ENCODE measurements around the gene PDILT.

Gene PDILT

GRCh38 chr16:20385844-20386832 is 18.4 kb downstream of the PDILT start:
- TF ChIP-seq CTCF (IDR thresholded peaks at IDR 0.05; ENCODE audit: control insufficient read depth, insufficient read depth, low read depth, low read length, missing control alignments): peak; percentile 81
- no peak overlapping the region for H3K4me3 ChIP-seq (ENCODE audit: control insufficient read depth, low read depth, low read length)
- no peak for DNase-seq (ENCODE audit: low read depth)

GRCh38 chr16:20383106-20384029 is 21.2 kb downstream of the PDILT start:
- H3K4me3 ChIP-seq (ENCODE audit: control insufficient read depth, low read depth, low read length): no peak overlapping the region
- peak; percentile 17 for DNase-seq (ENCODE audit: low read depth)
- TF ChIP-seq CTCF (IDR thresholded peaks at IDR 0.05; ENCODE audit: control insufficient read depth, insufficient read depth, low read depth, low read length, missing control alignments): peak; percentile 84

- H3K4me3 ChIP-seq (ENCODE audit: control insufficient read depth, low read depth, low read length): no peak overlapping the region
- TF ChIP-seq CTCF (IDR thresholded peaks at IDR 0.05; ENCODE audit: control insufficient read depth, insufficient read depth, low read depth, low read length, missing control alignments): no peak
- DNase-seq (ENCODE audit: low read depth): no peak
Observed at GRCh38 chr16:20382202-20382948, 22.2 kb downstream of the PDILT start.

GRCh38 chr16:20380782-20381181 is 23.8 kb downstream of the PDILT start:
- no peak for TF ChIP-seq CTCF (IDR thresholded peaks at IDR 0.05; ENCODE audit: control insufficient read depth, insufficient read depth, low read depth, low read length, missing control alignments)
- DNase-seq (ENCODE audit: low read depth): no peak
- no peak overlapping the region for H3K4me3 ChIP-seq (ENCODE audit: control insufficient read depth, low read depth, low read length)

GRCh38 chr16:20377181-20377580 is 27.4 kb downstream of the PDILT start:
- H3K4me3 ChIP-seq (ENCODE audit: control insufficient read depth, low read depth, low read length): no peak overlapping the region
- TF ChIP-seq CTCF (IDR thresholded peaks at IDR 0.05; ENCODE audit: control insufficient read depth, insufficient read depth, low read depth, low read length, missing control alignments): no peak
- DNase-seq (ENCODE audit: low read depth): no peak

- no peak for DNase-seq (ENCODE audit: low read depth)
- H3K4me3 ChIP-seq (ENCODE audit: control insufficient read depth, low read depth, low read length): no peak overlapping the region
- TF ChIP-seq CTCF (IDR thresholded peaks at IDR 0.05; ENCODE audit: control insufficient read depth, insufficient read depth, low read depth, low read length, missing control alignments): no peak
Observed at GRCh38 chr16:20372701-20373100, 31.8 kb downstream of the PDILT start.

Data from AG09309 (cell line).